Endothelial cell of umbilical vein (primary cell): ENCODE results near the gene TM9SF4.

Experiments
- CTCF ChIP-seq, 2 donors: IDR thresholded peaks; 1 replicate in 1 of 2; 2 replicates in 1 of 2; pipeline ENCODE4 v1.5.1; 2011; ENCODE audit warnings: low read length in 2 of 2, mild to moderate bottlenecking in 2 of 2, moderate library complexity in 2 of 2, control low read depth in 1 of 2, inconsistent platforms in 1 of 2, low read depth in 1 of 2; ENCODE audit not compliant: insufficient read depth in 1 of 2; ENCODE audit errors: extremely low read depth in 1 of 2
- EZH2 ChIP-seq: IDR thresholded peaks from 2 replicates; pipeline ENCODE4 v1.6.1; 2012; ENCODE audit warnings: borderline replicate concordance, low read depth, mild to moderate bottlenecking, moderate library complexity, low read length, inconsistent platforms; ENCODE audit not compliant: severe bottlenecking
- JUN ChIP-seq: IDR thresholded peaks from 2 replicates; pipeline ENCODE4 v1.6.1; 2011; ENCODE audit warnings: borderline replicate concordance, low read depth; ENCODE audit not compliant: insufficient read length, insufficient read depth
- POLR2AphosphoS5 ChIP-seq: IDR thresholded peaks from 2 replicates; pipeline ENCODE4 v1.6.1; 2012; ENCODE audit warnings: low read depth, mild to moderate bottlenecking, control low read depth, low read length, moderate library complexity; ENCODE audit not compliant: insufficient read depth

GRCh38 chr20:32111156-32111686, 1.7 kb downstream of the TM9SF4 start:
- TF ChIP-seq CTCF (IDR thresholded peaks at IDR 0.05; ENCODE audit: extremely low read depth in 1 of 2, insufficient read depth in 1 of 2, low read depth in 1 of 2, low read length in 2 of 2) (no peak), POLR2AphosphoS5 (no peak), EZH2 (no peak), JUN (no peak)
